Stimulated activated CD8-positive, alpha-beta memory T cell treated with anti-CD3 and anti-CD28 coated beads, Interleukin-15, amount 100 ng/mL, for 1 hour (primary cell): ENCODE data around the gene COMTD1.
A peak's percentile ranks its signal among the peaks of the same experiment; 100 is the strongest.
"Not testable (repeated sequence)": the region's sequence is repeated elsewhere in the genome, so short reads cannot be mapped to it uniquely, and the experiment has no call there.

Experiments used
- DNase-seq: peaks from one replicate; pipeline ENCODE4 v3.0.0-alpha.2; 2020; ENCODE audit warnings: low read depth

COMTD1 gene

DNA sequence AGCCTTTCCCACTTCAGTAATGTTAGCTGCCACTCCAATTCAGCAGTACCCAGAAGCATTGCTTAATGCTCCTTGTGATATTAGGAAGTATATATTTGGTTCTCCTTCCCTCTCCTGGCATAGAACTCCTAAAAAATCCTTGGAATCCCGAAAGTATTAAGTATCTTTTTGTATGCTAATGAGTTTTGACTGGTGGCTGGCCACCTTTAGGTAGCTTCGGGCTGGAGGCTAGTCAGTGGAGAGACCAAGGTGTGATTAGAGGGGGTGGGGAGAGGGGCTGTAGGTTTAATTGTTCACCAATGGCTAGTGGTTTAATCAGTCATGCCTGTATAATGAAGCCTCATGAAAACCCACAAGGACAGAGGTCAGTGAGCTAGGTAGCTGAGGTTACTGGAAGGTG lies 12.2 kb downstream of the COMTD1 start:
- DNase-seq, result no peak

DNA sequence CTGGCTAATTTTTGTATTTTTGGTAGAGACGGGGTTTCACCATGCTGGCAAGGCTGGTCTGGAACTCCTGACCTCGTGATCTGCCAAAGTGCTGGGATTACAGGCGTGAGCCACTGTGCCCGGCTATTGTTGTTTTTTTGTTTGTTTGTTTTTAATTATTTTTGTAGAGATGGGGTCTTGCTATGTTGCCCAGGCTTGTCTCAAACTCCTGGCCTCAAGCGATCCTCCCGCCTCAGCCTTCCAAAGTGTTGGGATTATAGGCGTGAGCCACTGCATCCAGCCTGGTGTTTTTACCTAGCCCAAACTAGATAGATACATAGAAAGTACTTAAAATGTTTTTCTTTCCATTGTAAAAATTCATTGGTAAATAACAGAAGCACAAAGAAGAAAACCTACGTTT lies 14.3 kb downstream of the COMTD1 start:
- DNase-seq, result not testable (repeated sequence)

DNA sequence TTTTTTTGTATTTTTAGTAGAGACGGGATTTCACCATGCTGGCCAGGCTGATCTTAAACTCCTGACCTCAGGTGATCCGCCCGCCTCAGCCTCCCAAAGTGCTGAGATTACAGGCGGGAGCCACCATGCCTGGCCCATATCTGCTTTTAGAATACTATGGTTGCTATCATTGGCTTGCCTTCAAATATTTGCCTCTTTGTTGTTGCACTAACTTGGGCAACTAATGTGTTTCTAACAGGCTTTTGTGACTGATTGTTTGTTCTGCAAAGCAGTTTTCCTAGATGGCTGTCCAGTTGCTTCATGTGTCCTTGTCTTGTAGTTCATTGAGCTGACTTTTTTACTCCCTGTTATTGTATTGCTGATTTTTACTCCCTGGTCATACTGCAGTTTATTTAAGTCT lies 15.5 kb downstream of the COMTD1 start:
- no peak for DNase-seq

DNA sequence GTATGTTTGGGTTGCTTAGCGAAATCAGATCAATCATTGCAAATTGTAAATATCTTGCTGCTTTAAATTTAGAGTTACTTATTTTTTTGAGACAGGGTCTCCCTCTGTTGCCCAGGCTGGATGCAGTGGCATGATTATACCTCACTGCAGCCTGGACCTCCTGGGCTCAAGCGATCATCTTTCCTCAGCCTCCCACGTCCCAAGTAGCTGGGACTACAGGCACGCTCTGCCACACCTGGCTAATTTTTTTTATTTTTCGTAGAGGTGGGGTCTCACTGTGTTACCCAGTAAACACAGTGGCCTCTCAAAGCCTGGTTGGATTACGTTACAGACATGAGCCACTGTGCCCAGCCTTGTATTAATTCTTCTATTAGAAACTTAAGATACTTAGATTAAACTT lies 23.4 kb downstream of the COMTD1 start:
- no peak for DNase-seq

DNA sequence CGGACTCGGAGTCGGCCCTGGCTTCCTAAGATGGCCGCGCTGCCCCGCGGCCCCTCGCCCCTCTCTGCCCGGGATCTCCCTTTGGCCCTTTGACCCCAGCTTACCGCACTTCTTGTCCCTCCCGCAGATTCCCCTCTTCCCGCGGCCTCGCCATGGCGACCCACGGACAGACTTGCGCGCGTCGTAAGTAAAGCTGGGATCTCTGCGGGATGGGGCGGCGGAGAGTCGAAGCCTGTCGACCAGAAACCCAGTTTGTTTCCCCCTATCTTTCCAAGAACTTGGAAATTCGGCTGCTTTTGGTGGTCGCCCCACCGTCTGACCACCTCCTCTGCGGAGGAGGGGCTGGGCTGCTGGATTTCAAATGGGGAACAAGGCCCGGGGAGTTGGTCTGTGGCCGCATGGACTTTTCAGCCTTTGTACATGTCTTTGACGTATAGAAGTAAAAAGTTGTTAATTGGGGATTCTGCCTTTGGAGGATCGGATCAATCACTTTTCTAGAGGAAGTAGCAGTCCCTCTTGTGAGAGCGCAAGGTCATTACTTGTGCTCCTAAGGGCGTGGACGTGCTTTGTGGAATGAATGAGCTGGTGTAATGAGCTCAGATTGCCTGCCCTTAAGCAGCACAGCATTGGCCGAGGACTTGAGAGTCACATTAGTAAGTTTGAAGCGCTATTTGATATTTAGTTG lies 24.6 kb downstream of the COMTD1 start:
- DNase-seq, result no peak

DNA sequence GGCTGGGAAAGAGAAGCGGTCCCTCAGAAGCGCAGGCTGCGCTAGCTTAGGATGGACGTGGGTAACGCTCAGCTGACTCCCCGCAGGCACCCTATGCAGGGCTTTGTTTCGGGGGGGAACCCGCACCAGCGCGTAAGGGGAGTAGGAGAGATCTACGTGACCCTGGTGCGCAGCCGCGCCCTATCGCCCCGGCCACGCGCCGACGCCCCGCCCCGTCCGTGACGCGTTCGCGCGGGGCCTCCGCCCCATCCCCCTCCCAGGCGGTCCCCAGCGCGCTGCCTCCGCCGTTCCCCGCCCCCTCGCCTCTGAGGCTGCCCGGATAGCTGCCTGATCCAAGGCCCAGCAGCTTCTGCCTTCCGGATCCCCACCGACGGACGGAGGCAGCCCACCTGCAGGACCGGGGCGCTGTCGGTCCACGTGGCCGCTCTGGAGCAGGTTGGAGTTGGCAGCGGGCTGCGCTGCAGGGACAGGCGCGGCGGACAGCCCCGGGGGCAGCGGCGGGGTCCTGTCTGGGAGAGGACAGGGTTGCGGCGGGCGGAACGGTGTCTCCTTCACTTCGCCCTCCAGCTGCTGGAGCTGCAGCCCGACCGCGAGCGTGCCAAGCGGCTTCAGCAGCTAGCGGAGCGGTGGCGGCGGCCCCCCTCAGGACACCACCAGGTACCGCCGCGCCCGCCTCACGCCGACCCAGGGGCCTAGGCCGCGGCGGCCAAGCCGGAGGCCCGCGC lies 25.3 kb downstream of the COMTD1 start, which contains the start of gene VDAC2:
Gene VDAC2 (plus strand): TSS at position 515 of the 725 bp plus-strand sequence. CDS start 363 bp downstream, outside the sequence.
- DNase-seq, result peak; percentile 88

DNA sequence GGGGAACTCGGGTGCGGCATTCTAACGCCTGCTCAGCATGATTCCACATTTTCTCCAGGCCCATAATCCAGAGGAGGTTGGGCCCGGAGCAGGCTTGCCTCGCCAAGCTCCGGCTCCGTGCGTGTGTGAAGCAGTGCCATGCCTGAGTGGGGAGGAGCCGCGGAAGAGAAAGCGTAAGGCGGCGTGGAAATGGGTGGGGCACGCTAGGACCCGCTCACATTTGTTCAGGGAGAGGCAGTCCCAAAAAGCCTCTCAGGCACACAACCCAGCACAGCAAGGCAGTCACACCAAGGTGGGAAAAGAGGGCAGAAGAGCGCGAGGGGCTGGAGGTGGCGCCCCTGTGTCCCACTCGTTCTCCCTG lies 25.9 kb downstream of the COMTD1 start:
- peak; percentile 51 for DNase-seq

DNA sequence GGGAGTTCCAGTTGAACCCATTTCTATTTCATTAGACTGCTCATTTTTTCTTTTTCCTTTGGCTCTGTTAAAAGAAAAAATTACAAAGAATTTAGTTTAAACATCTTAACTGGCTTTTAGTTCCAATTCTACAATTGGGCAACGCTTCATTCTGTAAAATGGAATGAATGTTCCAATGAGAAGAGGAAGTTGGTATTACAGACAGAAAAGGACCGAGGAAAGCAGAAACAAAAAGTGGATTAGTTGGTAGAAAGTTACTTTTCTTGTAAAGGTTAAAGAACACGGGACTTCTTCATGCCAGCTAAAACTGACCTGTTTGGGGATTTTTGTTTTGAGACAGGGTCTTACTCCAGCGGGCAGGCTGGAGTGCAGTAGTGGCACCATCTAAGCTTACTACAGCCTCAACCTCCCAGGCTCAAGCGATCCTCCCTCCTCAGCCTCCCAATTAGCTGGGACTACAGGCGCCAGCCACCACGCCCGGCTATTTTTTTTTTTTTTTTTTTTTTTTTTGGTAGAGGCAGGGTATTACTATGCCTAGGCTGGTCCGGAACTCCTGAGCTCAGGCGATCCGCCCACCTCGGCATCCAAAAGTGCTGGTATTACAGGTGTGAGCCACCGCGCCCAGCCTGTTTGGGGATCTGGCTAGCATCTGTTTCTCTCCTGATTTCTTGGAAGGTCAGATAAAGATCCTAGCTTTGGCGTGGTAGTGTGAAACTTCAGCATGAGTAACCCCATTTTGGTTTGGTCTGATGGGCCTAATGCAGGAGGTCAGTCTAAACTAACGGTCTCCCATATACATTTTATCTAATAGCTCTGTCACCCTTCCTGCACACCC lies 26.5 kb downstream of the COMTD1 start:
- DNase-seq, result no peak

DNA sequence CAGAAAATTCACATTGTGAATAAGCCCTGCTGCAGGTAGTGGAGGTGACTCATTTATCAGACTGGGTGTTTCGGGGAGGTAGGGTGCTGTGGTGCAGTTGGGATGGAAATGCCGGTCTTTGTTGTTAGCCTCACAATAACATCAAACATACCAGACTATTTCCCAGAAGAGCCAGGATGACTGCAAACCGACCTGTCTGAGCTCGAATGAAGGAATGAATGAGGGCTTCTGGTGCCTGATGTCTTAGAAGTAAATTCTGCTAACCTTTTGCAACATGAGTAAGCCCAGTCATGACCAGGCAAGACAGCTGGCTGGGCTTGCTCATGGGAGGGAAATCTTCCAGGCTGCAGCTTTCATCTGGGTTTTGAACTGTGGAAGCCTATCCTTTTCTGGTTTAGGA lies 27.6 kb downstream of the COMTD1 start:
- no peak for DNase-seq

DNA sequence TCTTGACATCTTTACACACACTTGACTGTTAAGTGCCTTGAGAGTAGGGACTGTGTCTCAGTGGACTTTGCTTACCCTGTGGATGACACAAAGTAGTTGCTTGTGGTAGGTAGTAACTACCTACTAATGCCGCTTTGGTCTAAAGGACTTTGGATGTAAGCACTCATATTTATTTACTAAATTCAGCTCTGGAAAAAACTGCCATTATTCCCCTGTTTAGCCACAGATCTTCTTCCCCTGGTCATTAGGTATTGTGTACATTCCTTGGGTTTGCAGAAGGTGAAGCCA lies 28.0 kb downstream of the COMTD1 start:
- DNase-seq, result no peak

DNA sequence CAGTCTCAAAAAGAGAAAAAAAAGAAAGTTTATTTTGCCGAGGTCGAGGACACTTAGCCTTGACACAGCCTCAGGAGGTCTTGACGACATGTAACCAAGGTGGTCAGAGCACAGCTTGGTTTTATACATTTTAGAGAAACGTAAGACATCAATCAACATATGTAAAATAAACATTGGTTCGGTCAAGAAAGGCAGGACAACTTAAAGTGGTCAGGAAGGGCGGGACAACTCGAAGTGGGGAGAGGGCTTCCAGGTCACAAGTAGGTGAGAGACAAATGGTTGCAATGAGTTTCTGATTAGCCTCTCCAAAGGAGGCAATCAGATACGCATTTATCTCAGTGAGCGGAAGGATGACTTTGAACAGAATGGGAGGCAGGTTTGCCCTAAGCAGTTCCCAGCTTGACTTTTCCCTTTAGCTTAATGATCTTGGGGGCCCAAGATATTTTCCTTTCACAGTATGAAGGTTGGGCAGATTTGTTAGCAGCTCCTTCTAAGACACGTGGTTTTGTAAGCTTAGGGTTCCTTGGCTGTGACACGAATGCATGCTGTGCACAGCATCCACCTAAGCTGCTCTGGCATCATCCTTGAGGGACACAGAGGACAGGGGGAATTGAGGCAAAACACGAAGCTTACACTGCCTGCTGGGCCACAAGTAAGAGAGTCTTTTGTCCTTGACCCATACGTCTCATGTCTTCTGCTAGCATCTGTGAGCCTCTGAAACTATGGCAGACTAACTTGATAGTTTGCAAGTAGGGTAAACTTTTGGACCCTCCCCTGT lies 28.5 kb downstream of the COMTD1 start:
- DNase-seq, result no peak

DNA sequence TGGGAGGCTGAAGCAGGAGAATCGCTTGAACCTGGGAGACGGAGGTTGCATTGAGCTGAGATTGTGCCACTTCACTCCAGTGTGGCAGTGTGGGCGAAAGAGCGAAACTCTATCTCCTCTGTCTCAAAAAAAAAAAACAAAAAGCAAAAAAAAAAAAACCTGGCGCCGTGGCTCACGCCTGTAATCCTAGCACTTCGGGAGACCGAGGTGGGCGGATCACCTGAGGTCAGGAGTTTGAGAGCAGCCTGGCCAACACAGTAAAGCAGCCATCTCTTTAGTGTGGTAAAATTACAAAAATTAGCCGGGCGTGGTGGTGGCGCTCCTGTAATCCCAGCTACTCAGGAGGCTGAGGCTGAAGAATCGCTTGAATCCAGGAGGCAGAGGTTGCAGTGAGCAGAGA lies 29.1 kb downstream of the COMTD1 start:
- not testable (repeated sequence) for DNase-seq

DNA sequence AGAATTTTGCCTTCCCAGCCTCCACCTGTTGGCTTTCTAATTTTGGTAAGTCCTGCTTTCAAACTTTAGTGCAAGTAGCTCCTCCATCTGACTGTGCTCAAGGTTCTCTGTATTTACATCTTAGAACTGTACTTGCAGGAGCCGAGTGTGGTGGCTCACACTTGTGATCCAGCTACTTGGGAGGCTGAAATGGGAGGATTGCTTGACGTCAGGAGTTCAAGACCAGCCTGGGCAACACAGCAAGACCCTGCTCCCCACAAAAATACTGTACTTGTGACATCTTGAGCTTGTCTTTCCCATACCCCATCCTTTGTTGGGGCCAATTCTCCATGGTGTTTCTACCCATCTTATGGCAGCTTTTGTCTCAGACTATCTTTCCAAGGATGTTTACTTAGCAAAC lies 29.8 kb downstream of the COMTD1 start:
- no peak for DNase-seq

DNA sequence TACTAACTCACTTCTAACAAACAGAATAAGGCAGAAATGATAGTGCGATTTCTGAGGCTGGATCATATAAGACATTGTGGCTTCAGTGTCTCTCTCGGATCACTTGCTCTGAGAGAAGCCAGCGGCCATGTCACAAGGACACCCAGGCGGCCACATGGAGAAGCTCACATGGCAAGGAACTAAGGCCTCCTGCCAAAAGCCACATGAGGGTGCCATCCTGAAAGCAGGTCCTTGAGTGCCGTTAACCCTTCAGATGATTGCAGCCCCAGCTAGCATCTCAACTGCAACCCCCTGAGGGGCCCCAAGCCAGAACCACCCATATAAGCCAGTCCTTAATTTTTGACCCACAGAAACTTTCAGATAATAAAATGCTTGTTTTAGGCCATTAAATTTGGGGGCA lies 32.0 kb downstream of the COMTD1 start:
- DNase-seq, result no peak

DNA sequence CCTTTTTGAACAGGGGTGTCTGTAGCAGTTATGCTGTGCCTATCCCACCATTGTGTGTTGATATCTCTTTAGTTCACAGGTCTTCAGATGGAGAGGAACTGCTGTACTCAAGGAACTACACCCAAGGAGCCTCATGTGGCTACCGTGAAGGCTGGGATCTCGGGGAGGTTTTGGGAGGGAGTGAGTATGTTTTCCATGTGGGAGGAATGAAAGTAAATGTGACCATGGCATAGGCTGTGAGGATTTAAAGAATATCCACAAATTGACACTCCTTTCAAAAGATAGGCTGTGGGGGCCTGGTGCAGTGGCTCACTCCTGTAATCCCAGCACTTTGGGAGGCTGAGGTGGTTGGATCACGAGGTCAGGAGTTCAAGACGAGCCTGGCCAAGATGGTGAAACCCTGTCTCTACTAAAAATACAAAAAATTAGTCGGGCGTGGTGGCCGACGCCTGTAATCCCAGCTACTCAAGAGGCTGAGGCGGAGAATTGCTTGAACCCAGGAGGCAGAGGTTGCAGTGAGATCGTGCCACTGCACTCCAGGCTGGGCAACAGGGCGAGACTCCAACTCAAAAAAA lies 32.6 kb downstream of the COMTD1 start:
- DNase-seq, result not testable (repeated sequence)

DNA sequence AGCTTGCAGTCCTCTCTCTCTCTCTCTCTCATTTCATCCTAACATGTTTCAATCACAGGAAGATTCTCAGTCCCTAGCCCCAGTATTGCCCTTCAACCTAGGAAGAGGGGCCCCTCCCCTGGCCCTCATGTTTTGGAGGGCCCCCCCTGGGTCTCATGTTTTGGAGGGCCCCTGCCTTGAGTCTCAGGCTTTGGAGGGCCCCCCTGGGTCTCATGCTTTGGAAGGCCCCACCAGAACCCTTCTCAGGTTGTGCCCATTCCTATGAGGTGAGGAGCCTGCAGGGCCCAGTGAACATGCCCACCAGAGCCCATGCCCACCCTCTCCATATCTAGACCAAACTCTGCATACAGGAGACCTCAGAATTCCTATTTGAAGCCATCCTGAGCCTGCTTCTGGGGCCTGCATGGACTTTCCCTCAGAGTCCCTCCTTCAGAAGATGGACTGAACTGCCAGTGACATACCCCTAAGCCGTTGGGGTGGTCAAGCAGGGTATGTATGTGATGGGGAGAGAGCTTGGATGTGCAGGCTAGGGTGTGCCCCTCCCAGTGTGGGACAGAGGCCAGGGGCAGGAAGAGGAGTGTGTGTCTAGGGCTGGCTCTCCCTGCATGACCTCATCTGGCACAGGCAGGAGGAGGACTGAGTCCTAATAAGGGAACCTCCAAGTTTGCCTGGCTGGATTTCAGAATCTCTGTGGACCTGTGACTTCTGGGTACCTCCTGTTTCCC lies 33.3 kb downstream of the COMTD1 start:
- no peak for DNase-seq

DNA sequence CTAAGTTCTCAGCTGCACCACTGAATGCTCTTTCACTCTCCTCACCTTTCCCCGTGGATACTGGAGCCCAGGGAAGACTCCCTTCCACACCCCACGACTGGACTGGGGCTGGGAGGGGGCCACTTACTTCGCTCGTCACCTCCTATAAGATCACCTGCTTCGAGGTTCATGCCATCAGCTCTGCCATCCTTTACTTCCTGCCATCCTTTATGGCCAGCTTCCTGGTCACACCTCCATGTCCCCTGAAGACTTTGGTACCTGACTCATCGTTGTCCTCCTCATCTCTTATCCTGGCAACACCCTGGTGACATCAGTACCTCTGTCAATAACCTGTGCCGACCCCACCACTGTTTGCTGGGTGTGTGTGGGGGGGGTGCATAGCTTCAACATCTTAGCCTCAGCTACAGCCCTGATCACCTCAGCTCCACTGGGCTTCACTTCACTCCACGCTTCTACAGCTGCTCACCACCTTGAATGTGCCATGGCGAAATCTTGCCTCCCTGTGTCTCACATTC lies 33.9 kb downstream of the COMTD1 start:
- DNase-seq, result no peak

DNA sequence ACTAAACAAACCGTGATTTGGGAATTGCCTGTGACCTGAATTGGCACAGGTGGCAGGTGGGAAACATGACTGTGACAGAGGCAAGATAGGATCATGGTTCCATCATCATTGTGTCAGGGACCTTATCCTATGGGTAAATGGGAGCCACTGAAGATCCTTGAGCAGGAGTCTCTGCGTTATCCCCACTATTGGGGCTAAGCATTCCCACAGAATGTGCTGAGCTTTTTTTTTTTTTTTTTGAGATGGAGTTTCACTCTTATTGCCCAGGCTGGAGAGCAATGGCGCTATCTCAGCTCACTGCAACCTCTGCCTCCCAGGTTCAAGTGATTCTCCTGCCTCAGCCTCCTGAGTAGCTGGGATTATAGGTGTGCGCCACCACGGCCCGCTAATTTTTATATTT lies 35.8 kb downstream of the COMTD1 start:
- DNase-seq, result not testable (repeated sequence)

DNA sequence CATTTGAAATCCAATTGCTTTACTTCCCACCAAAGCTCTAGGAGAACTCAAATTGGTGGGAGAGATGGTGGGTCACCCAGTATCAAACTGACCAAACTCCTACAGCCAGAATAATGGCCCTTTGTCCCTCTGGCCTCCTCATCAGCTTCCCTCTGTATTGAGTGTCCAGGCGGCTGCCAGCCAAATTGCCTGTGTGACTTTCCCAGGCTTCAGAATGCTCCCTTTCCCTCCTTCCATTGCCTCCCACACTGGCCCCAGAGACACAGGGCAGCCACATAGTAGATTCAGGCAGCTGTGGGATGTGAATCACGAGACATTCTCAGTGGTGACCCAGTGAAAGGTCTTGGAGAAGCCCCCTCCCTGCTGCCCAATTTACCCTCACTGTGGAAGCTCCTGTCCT lies 37.9 kb downstream of the COMTD1 start:
- no peak for DNase-seq

DNA sequence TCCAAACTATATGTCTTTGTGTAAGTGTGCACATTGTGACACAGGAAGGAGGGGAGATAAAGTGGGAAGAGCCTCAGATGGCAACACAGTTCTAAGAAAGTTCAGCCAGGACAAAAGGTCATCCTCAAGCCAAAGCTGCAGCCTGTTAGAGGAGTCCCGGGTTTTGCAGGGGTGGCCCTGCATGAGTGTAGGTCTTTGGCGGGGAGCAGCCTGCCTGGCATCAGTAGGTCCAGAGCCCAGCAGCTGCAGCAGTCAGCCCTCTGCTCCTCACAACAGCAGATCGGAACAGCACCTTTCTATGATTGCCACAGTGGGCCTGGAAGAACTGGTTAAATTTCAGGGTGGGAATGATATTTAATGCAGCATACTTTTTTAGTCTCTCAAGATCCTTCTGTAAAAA lies 38.7 kb downstream of the COMTD1 start:
- no peak for DNase-seq
